ENCODE results near the gene EXOC7.
"Not testable (repeated sequence)": the region's sequence is repeated elsewhere in the genome, so short reads cannot be mapped to it uniquely, and the experiment has no call there.

The EXOC7 gene

DNA sequence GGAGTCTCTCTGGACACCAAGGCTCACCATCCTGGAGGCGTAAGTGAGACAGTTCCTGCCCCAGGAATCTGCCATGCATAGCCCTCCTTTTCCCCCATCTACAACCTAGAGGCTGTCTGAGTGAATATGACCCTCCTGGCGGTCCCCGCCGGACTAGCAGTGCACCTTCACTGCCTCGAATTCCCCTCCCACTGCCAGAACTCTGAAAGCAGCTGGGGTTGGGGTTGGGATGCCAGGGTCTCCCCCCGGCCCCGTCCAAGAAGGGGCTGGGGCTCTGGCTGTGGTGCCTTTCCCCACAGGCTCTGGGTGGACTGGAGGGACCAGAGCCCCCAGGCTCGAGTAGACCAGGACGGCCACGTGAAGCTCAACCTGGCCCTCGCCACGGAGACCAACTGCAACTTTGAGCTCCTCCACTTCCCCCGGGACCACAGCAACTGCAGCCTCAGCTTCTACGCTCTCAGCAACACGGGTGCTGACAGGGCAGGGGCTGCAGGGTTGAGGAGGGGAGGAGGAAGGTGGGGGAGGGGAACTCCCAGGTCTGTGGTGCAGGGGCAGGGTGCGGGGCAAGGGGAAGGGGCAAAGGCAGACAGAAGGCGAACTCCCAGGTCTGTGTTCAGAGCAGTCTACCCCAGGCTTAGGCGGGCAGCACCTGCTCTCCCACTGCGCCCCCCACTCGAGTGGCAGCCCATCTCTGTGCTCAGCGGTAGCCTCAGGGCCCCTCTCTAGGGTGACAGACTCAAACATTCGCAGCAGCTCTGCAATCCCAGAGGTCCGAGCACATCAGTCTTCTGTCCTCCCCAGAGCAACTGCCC is 23.4 kb downstream of the EXOC7 start:
- Histone ChIP-seq H3K9me3 (ENCODE audit: severe bottlenecking) (no peaks in the 10 kb centered on the region), H3K27ac (peak overlapping the region; percentile 23; the same call in 1 of the 2 replicates), H3K27me3 (ENCODE audit: insufficient read depth, low read depth, severe bottlenecking) (peaks cover 23% of the 10 kb centered on the region), H3K4me3 (ENCODE audit: low read depth, low read length) (no peak overlapping the region), H3K36me3 (peaks cover 33% of the 10 kb centered on the region)
- peak; percentile 55 for DNase-seq
- TF ChIP-seq, protein P1, sequence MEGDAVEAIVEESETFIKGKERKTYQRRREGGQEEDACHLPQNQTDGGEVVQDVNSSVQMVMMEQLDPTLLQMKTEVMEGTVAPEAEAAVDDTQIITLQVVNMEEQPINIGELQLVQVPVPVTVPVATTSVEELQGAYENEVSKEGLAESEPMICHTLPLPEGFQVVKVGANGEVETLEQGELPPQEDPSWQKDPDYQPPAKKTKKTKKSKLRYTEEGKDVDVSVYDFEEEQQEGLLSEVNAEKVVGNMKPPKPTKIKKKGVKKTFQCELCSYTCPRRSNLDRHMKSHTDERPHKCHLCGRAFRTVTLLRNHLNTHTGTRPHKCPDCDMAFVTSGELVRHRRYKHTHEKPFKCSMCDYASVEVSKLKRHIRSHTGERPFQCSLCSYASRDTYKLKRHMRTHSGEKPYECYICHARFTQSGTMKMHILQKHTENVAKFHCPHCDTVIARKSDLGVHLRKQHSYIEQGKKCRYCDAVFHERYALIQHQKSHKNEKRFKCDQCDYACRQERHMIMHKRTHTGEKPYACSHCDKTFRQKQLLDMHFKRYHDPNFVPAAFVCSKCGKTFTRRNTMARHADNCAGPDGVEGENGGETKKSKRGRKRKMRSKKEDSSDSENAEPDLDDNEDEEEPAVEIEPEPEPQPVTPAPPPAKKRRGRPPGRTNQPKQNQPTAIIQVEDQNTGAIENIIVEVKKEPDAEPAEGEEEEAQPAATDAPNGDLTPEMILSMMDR (IDR thresholded peaks at IDR 0.05; ENCODE audit: low read depth, low read length), result 0 out of 2 replicates have a peak, but pooled peaks have one; percentile 40

GRCh38 chr17:76079535-76079955 is 24.0 kb downstream of the EXOC7 start:
- TF ChIP-seq, protein P1 (IDR thresholded peaks at IDR 0.05; ENCODE audit: low read depth, low read length), result no peak

DNA sequence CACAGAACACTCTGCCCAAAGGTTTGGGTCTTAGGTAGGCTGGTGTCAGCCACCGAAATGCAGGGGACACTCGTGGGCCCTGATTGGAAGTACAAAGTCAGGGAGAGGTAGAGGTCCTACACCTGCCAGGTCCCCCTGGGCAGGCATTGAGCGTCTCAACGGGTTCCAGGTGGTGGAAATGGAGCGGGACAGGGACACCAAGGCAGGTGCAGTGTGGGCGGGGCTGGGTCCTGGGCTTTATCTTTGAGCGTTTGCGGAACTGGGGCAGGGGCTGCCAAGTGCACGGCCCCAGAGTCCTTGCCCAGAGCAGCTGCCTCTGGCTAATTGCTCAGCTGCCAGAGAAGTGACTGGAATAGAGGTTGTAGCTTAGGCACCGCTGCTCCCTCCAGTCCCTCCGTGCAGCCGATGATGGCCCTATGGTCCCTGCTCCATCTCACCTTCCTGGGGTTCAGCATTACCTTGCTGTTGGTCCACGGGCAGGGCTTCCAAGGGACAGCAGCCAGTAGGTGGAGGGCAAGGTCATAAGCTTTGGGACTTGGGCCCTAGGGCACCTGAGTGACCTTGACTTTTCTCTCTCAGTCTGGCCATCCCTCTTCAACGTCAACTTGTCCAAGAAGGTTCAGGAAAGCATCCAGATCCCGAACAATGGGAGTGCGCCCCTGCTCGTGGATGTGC is 24.6 kb downstream of the EXOC7 start, which contains the start of gene ZACN:
TSS of gene ZACN (plus strand) at position 323 of the 675 bp plus-strand sequence. CDS start at position 406, 83 bp downstream.
- no peaks in the 10 kb centered on the region for H3K9me3 ChIP-seq (ENCODE audit: severe bottlenecking)
- H3K36me3 ChIP-seq, result peaks cover 21% of the 10 kb centered on the region
- TF ChIP-seq, protein P1 (IDR thresholded peaks at IDR 0.05; ENCODE audit: low read depth, low read length), result no peak
- peak within 1 kb of the TSS; percentile 23; the same call in 1 of the 2 replicates for H3K27ac ChIP-seq
- no peak for DNase-seq
- H3K27me3 ChIP-seq (ENCODE audit: insufficient read depth, low read depth, severe bottlenecking), result peaks cover 25% of the 10 kb centered on the region
- no peak within 1 kb of the TSS for H3K4me3 ChIP-seq (ENCODE audit: low read depth, low read length)

More at GRCh38 chr17:76079535-76079955, 24.0 kb downstream of the EXOC7 start:
- Histone ChIP-seq H3K36me3 (peaks cover 27% of the 10 kb centered on the region), H3K27ac (no peak overlapping the region), H3K4me3 (ENCODE audit: low read depth, low read length) (no peak overlapping the region), H3K27me3 (ENCODE audit: insufficient read depth, low read depth, severe bottlenecking) (peaks cover 25% of the 10 kb centered on the region), H3K9me3 (ENCODE audit: severe bottlenecking) (no peaks in the 10 kb centered on the region)
- no peak for DNase-seq

DNA sequence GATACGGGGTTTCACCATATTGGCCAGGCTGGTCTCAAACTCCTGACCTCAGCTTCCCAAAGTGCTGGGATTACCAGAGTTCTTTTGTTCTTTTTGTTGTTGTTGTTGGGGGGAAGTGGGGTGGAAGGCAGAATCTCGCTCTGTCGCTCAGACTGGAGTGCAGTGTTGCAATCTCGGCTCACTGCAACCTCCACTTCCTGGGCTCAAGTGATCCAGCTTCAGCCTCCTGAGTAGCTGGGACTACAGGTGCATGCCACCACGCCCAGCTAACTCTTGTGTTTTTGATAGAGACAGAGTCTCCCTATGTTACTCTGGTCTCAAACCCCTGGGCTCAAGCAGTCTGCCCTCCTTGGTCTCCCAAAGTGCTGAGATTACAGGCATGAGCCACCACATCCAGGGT is 25.2 kb downstream of the EXOC7 start:
- H3K27ac ChIP-seq; H3K9me3 ChIP-seq (ENCODE audit: severe bottlenecking); H3K4me3 ChIP-seq (ENCODE audit: low read depth, low read length); DNase-seq: not testable (repeated sequence)
- H3K27me3 ChIP-seq (ENCODE audit: insufficient read depth, low read depth, severe bottlenecking), result peaks cover 25% of the 10 kb centered on the region
- H3K36me3 ChIP-seq, result peaks cover 15% of the 10 kb centered on the region

GRCh38 chr17:76077584-76078110 is 25.9 kb downstream of the EXOC7 start:
- Histone ChIP-seq H3K9me3 (ENCODE audit: severe bottlenecking) (peaks cover 3% of the 10 kb centered on the region), H3K27me3 (ENCODE audit: insufficient read depth, low read depth, severe bottlenecking) (peaks cover 25% of the 10 kb centered on the region), H3K4me3 (ENCODE audit: low read depth, low read length) (no peak overlapping the region), H3K36me3 (peaks cover 8% of the 10 kb centered on the region; the same call in 1 of the 2 replicates), H3K27ac (no peak overlapping the region)
- no peak for DNase-seq
- TF ChIP-seq, protein P1 (IDR thresholded peaks at IDR 0.05; ENCODE audit: low read depth, low read length), result no peak
